ENCODE data around the gene KIAA1549. TPM values are rescaled to one million over a fixed set of nuclear protein-coding genes. Genes with fewer than 3 reads are reported as not detected.

The KIAA1549 gene
- total RNA-seq, 4 donors from 2014 or later: 0.11 to 2.1 (median 0.28) TPM

DNA sequence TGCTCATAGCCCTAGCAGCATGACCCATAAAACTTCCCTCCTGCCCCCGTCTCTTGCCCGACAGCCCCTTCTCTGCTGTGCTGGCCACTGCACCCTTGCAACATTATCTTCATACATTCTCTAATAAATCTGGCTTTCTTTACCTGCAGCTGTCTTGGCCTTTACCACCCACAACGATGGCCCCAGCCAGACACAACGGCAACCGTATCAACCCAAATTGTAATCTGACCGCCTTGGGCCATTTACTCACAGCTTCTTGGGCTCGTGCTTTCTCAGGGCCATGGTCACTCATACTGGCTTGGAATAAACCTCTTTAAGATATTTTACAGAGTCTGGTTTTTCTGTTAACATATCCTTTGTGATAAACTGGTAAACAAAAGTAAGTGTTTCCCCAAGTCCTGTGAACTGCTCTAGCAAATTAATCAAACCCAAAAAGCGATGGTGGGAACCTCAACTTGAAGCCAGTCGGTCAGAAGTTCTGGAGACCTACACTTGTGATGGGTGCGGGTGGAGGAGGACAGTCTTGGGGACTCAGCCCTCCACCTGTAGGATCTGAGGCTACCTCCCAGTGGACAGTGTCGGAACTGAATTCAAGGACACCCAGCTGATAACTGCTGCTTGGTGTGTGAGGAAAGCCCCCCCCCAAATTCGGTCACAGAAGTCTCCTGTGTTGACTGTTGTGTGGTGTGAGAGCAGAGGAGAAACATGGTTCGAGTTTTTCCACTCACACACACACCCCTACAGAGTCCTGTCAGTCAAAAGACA, 95.6 kb downstream of the KIAA1549 start:
- TF ChIP-seq, protein P1, sequence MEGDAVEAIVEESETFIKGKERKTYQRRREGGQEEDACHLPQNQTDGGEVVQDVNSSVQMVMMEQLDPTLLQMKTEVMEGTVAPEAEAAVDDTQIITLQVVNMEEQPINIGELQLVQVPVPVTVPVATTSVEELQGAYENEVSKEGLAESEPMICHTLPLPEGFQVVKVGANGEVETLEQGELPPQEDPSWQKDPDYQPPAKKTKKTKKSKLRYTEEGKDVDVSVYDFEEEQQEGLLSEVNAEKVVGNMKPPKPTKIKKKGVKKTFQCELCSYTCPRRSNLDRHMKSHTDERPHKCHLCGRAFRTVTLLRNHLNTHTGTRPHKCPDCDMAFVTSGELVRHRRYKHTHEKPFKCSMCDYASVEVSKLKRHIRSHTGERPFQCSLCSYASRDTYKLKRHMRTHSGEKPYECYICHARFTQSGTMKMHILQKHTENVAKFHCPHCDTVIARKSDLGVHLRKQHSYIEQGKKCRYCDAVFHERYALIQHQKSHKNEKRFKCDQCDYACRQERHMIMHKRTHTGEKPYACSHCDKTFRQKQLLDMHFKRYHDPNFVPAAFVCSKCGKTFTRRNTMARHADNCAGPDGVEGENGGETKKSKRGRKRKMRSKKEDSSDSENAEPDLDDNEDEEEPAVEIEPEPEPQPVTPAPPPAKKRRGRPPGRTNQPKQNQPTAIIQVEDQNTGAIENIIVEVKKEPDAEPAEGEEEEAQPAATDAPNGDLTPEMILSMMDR (IDR thresholded peaks at IDR 0.05): no peak
- TF ChIP-seq POLR2A (IDR thresholded peaks at IDR 0.05): no peak
- intact Hi-C loops (cut with DNase I): loop anchor here (10.0 kb wide), 1 partner anchor 189 kb away; no protein-coding TSS in a partner anchor
- no peaks in the 10 kb centered on the region for H3K9me3 ChIP-seq
- no peaks in the 10 kb centered on the region for H3K36me3 ChIP-seq
- no peak overlapping the region for H3K4me3 ChIP-seq
- no peak overlapping the region for H3K27ac ChIP-seq
- H3K27me3 ChIP-seq: no peaks in the 10 kb centered on the region
- H3K4me1 ChIP-seq: peaks cover 0 to 20% (median 6%) of the 10 kb centered on the region in 3 donors
- WGBS, 2 donors: 80 to 90% methylated on average over 12 to 13 of the region's 13 CpGs
- no peak for DNase-seq

DNA sequence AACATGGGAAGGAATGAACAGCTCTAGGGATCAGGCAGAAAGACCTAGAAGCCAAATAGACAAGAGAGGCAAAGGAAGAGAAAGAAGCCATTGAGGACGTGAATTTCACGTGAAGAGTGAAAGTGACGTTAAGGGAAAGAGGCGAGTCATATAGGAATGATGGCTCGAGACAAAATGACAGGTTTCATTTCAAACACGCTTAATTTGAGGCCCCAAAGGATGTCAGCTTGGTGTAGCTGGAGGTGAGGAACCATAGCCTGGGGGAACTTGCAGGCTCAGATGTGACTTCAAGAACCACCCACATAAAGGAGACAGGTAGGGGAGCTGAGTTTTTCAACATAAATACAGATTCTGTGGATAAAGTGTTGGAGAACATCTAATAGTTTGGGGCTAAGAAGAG, 98.9 kb downstream of the KIAA1549 start:
- Histone ChIP-seq H3K4me3 (no peak overlapping the region), H3K9me3 (no peaks in the 10 kb centered on the region), H3K4me1 (peaks cover 0 to 6% (median 6%) of the 10 kb centered on the region in 3 donors), H3K27ac (no peak overlapping the region), H3K36me3 (no peaks in the 10 kb centered on the region), H3K27me3 (no peaks in the 10 kb centered on the region)
- intact Hi-C loops (cut with DNase I): loop anchor here (10.0 kb wide), 1 partner anchor 193 kb away; no protein-coding TSS in a partner anchor
- no peak for DNase-seq
- 74 to 79% methylated on average over 6 of the region's 6 CpGs for WGBS, 2 donors
- no peak for TF ChIP-seq POLR2A (IDR thresholded peaks at IDR 0.05)
- TF ChIP-seq, protein P1 (IDR thresholded peaks at IDR 0.05): no peak

DNA sequence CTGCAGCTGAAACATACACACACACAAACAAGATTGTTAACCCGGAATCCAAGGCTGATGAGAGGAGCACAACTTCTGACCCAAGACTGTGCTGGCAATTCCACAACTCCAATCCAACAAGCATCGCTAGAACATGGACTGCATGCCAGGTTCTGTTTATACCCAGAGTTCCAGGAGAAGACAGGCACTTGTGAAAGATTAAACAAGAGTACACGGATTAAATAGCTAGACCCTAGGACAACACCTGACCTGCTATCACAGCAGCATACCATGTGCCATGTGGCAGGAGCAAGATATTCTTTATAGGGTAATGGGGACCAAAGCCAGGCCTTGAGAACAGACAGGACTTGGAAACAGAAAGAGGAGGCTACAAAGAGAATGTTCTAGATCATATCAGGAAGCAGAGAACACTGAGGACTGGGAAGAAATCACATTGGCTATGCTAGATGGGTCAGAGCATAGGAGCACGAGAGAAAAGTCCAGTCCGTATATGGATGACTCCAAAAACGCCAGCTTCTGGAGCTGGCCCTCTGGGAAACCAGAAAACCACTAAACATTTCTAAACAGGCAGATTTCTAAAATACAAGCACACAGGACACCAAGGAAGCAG, 99.5 kb downstream of the KIAA1549 start:
- Histone ChIP-seq H3K9me3 (no peaks in the 10 kb centered on the region), H3K27me3 (no peaks in the 10 kb centered on the region), H3K36me3 (no peaks in the 10 kb centered on the region), H3K4me3 (no peak overlapping the region), H3K4me1 (peaks cover 0 to 3% (median 2%) of the 10 kb centered on the region in 3 donors), H3K27ac (no peak overlapping the region)
- intact Hi-C loops (cut with DNase I): loop anchor here (10.0 kb wide), 1 partner anchor 193 kb away; no protein-coding TSS in a partner anchor
- WGBS, 2 donors: 66 to 73% methylated on average over 6 of the region's 6 CpGs
- TF ChIP-seq, protein P1 (IDR thresholded peaks at IDR 0.05): no peak
- TF ChIP-seq POLR2A (IDR thresholded peaks at IDR 0.05): no peak
- no peak for DNase-seq

DNA sequence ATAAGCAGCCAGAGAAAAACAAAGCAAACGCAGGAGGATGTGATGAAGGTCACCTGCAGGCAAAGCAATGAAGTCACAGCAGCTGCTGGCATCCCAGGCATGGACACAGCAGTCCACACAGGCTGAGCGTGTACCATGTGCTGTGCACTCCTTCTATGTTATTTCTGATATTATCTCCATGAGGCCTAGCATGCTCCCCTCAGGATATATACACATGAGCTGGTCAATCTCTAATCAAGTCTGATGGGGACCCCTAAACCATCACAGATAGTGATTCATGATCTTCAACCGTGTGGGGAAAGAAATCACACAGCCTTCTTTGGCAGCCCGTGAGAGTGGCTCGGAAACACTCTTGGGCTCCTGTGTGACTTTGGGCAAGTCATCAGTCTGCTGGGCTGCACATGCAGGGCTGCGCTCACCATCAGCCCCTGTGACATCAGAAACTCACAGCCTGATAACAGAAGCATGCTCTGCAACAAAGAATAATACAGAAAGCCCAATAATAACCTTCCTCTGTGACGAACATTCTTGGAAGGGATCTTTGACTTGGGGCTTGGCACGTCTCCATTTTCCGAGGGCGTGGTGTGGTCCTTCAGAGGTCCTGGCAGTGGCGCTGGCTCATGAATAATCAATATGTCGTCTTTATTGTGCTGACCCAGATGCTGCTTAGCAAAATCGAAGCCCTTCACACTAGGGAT, 100.2 kb downstream of the KIAA1549 start:
- WGBS, 2 donors: 69 to 75% methylated on average over 12 of the region's 13 CpGs
- H3K4me3 ChIP-seq: no peak overlapping the region

More for the DNA sequence above, 100.2 kb downstream of the KIAA1549 start:
- intact Hi-C loops (cut with DNase I): loop anchor here (10.0 kb wide), 1 partner anchor 194 kb away; no protein-coding TSS in a partner anchor
- Histone ChIP-seq H3K4me1 (no peaks in the 10 kb centered on the region), H3K9me3 (no peaks in the 10 kb centered on the region), H3K27me3 (no peaks in the 10 kb centered on the region), H3K27ac (no peak overlapping the region), H3K36me3 (no peaks in the 10 kb centered on the region)
- no peak for DNase-seq
- TF ChIP-seq, protein P1 (IDR thresholded peaks at IDR 0.05): no peak
- TF ChIP-seq POLR2A (IDR thresholded peaks at IDR 0.05): no peak
